GM12865 (cell line): Measurements from ENCODE around the gene SLMAP.

Experiments
- DNase-seq: peaks from one replicate; pipeline ENCODE4 v3.0.0; 2010; ENCODE audit warnings: low read depth
- H3K4me3 ChIP-seq: 2 replicates; pipeline ENCODE4 v1.5.1; 2011; ENCODE audit warnings: mild to moderate bottlenecking, low read depth, low read length, control low read depth
- TF ChIP-seq, protein P1 (sequence below): IDR thresholded peaks from 2 replicates; pipeline ENCODE4 v1.5.1; 2011; ENCODE audit warnings: low read length, control low read depth, low read depth, inconsistent platforms; ENCODE audit not compliant: insufficient read depth; ENCODE audit errors: missing control alignments

SLMAP gene

DNA sequence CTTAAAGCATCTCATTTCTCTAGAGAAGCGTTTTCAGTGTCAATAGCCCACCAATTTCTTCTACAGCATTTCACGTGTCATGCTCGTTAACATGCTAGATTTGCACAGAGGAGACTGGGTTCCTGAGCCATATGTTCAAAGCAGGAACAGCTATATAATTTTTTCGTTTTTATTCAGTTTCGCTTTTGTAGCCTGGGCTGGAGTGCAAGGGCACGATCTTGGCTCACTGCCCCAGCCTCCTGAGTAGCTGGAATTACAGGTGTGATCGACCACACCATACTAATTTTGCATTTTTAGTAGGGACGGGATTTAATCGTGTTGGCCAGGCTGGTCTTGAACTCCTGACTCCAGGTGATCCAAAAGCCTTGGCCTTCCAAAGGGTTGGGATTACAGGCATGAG, 6.6 kb upstream of the SLMAP start:
- TF ChIP-seq, protein P1, sequence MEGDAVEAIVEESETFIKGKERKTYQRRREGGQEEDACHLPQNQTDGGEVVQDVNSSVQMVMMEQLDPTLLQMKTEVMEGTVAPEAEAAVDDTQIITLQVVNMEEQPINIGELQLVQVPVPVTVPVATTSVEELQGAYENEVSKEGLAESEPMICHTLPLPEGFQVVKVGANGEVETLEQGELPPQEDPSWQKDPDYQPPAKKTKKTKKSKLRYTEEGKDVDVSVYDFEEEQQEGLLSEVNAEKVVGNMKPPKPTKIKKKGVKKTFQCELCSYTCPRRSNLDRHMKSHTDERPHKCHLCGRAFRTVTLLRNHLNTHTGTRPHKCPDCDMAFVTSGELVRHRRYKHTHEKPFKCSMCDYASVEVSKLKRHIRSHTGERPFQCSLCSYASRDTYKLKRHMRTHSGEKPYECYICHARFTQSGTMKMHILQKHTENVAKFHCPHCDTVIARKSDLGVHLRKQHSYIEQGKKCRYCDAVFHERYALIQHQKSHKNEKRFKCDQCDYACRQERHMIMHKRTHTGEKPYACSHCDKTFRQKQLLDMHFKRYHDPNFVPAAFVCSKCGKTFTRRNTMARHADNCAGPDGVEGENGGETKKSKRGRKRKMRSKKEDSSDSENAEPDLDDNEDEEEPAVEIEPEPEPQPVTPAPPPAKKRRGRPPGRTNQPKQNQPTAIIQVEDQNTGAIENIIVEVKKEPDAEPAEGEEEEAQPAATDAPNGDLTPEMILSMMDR = no peak
- no peak overlapping the region for H3K4me3 ChIP-seq
- DNase-seq = no peak

DNA sequence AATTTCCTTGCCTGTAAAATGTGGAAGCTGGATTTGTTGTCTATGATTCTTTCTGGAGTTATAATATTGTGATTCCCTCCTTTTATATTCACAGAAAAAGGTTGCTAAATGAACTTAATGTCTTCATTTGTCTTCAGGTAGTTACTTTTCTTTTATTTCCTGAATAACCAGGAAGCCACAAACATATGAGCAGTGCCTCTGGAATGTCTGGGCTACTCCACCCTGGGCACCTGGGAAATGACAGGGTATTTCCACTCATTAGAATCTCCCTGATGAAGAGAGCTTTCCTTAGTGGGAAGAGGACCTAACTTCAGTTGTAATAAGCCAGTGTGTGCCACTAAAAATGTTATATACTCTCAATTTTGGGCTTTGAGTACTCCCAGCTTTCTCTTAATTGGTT, 3.8 kb upstream of the SLMAP start:
- TF ChIP-seq, protein P1 = no peak
- no peak for DNase-seq
- no peak overlapping the region for H3K4me3 ChIP-seq

- TF ChIP-seq, protein P1 = no peak
These were observed 3.1 kb upstream of the SLMAP start for GRCh38 chr3:57753016-57753415.

GRCh38 chr3:57755368-57755675, 787 bp upstream of the SLMAP start:
- H3K4me3 ChIP-seq = peak overlapping the region; percentile 86
- peak; percentile 68 for DNase-seq
- TF ChIP-seq, protein P1 = peak; percentile 12

More at GRCh38 chr3:57753016-57753415, 3.1 kb upstream of the SLMAP start:
- H3K4me3 ChIP-seq = no peak overlapping the region
- no peak for DNase-seq

- peak; percentile 48 for DNase-seq
- H3K4me3 ChIP-seq = peak overlapping the region; percentile 86
- TF ChIP-seq, protein P1 = no peak
These were observed 656 bp downstream of the SLMAP start for GRCh38 chr3:57756528-57757401.

- TF ChIP-seq, protein P1 = no peak
- peak; percentile 10 for DNase-seq
- H3K4me3 ChIP-seq = peak overlapping the region; percentile 86
These were observed 1.7 kb downstream of the SLMAP start for GRCh38 chr3:57757642-57758297.

DNA sequence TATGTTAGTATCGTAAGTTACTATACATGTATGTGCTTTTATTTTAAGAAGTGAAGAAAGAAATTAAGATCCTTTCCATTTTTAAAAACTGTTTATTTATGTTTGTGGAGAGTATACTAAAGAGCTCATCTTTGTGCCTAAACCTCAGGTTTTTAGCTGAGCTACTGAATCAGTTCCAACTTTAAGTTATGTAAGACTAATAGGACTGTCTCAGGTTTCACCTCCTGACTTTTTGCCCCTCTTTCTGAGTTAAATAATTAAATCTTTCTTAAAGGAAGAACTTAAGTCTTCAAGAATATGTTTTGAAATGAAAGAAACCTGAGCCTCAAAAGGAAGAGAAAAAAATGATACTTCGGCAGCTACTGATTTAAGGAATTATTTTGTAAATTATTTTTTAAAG, 2.6 kb downstream of the SLMAP start:
- DNase-seq = no peak
- TF ChIP-seq, protein P1 = no peak
- H3K4me3 ChIP-seq = peak overlapping the region; percentile 86
